Osteoblast (primary cell): ENCODE results near the gene OXLD1. TPM values are rescaled to one million over a fixed set of nuclear protein-coding genes. Genes with fewer than 3 reads are reported as not detected.

Source experiments
- DNase-seq: peaks from one replicate; pipeline ENCODE4 v3.0.0; 2011; ENCODE audit warnings: low spot score, mixed read lengths; ENCODE audit not compliant: insufficient read length; ENCODE audit errors: missing footprints
- H2AFZ ChIP-seq: 2 replicates; pipeline ENCODE4 v1.6.0; 2011; ENCODE audit warnings: mild to moderate bottlenecking, low read length
- H3K27ac ChIP-seq: 2 replicates; pipeline ENCODE4 v1.5.1; 2011; ENCODE audit warnings: mild to moderate bottlenecking, low read depth, low read length, moderate library complexity
- H3K27me3 ChIP-seq: 2 replicates; pipeline ENCODE4 v1.6.0; 2012; ENCODE audit warnings: mild to moderate bottlenecking, control low read depth, inconsistent platforms, low read length, moderate library complexity; ENCODE audit not compliant: insufficient read depth
- H3K36me3 ChIP-seq: 2 replicates; pipeline ENCODE4 v1.5.1; 2011; ENCODE audit warnings: mild to moderate bottlenecking, low read length, control low read depth, moderate library complexity; ENCODE audit not compliant: insufficient read depth
- H3K4me1 ChIP-seq: 2 replicates; pipeline ENCODE4 v1.5.1; 2011; ENCODE audit warnings: mild to moderate bottlenecking, low read length, control low read depth, moderate library complexity; ENCODE audit not compliant: insufficient read depth
- H3K4me2 ChIP-seq: 2 replicates; pipeline ENCODE4 v1.6.0; 2011; ENCODE audit warnings: mild to moderate bottlenecking, low read length; ENCODE audit not compliant: insufficient read depth
- H3K4me3 ChIP-seq: fragments of 200-600 bp; sonication (generic); 3 replicates; pipeline ENCODE4 v1.5.1; 2012; ENCODE audit warnings: mild to moderate bottlenecking, low read length, inconsistent platforms; ENCODE audit not compliant: insufficient read depth
- H3K79me2 ChIP-seq: 2 replicates; pipeline ENCODE4 v1.6.0; 2012; ENCODE audit warnings: mild to moderate bottlenecking, low read length, control low read depth, inconsistent platforms; ENCODE audit not compliant: insufficient read depth
- H3K9me3 ChIP-seq: 2 replicates; pipeline ENCODE4 v1.5.1; 2011; ENCODE audit warnings: low read depth, low read length, control low read depth
- H4K20me1 ChIP-seq: 2 replicates; pipeline ENCODE4 v1.6.0; 2012; ENCODE audit warnings: mild to moderate bottlenecking, low read length, control low read depth; ENCODE audit not compliant: insufficient read depth
- total RNA-seq: library from RNA; depleted of rRNA; stranded (reverse); fragments of >200 nt; gene quantifications from 2 replicates; pipeline ENCODE4 v1.2.3, GENCODE V29; 2012
- TF ChIP-seq, protein P1 (sequence below): IDR thresholded peaks from 2 replicates; pipeline ENCODE4 v1.5.1; 2011; ENCODE audit warnings: mild to moderate bottlenecking, low read depth, low read length, moderate library complexity; ENCODE audit errors: extremely low read depth

The OXLD1 gene
- total RNA-seq, 1 donor: 21.0 TPM

DNA sequence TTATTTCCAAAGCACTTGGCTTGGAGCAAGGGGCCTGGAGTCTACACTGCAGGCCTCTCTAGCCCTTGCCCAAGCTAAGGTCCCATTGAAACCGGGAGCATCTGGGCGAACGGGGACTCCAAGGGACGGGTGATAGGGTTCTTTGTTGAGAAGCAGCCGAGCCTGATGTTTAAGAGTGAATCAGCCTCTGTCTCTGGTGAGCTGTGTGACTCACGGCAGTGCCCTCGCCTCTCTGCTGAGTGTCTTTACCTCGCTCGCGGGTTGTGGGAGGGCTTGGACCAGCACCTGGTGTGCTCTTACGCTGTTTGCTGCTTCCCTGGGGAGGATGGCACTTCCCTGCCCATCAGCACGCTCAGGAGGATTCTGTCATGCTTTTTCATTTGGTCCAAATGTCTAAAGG lies 18.7 kb upstream of the OXLD1 start:
- H3K9me3 ChIP-seq: no peaks in the 10 kb centered on the region
- H3K4me3 ChIP-seq: peak overlapping the region; percentile 97
- peaks cover 51% of the 10 kb centered on the region for H3K36me3 ChIP-seq
- peak; percentile 99 for DNase-seq
- peaks cover 65% of the 10 kb centered on the region for H4K20me1 ChIP-seq
- TF ChIP-seq, protein P1, sequence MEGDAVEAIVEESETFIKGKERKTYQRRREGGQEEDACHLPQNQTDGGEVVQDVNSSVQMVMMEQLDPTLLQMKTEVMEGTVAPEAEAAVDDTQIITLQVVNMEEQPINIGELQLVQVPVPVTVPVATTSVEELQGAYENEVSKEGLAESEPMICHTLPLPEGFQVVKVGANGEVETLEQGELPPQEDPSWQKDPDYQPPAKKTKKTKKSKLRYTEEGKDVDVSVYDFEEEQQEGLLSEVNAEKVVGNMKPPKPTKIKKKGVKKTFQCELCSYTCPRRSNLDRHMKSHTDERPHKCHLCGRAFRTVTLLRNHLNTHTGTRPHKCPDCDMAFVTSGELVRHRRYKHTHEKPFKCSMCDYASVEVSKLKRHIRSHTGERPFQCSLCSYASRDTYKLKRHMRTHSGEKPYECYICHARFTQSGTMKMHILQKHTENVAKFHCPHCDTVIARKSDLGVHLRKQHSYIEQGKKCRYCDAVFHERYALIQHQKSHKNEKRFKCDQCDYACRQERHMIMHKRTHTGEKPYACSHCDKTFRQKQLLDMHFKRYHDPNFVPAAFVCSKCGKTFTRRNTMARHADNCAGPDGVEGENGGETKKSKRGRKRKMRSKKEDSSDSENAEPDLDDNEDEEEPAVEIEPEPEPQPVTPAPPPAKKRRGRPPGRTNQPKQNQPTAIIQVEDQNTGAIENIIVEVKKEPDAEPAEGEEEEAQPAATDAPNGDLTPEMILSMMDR: no peak
- H3K27me3 ChIP-seq: no peaks in the 10 kb centered on the region
- peak overlapping the region; percentile 91 for H3K4me2 ChIP-seq
- H3K79me2 ChIP-seq: peaks cover 93% of the 10 kb centered on the region
- H2AFZ ChIP-seq: no peak overlapping the region
- H3K4me1 ChIP-seq: peaks cover 23% of the 10 kb centered on the region
- peak overlapping the region; percentile 91 for H3K27ac ChIP-seq

DNA sequence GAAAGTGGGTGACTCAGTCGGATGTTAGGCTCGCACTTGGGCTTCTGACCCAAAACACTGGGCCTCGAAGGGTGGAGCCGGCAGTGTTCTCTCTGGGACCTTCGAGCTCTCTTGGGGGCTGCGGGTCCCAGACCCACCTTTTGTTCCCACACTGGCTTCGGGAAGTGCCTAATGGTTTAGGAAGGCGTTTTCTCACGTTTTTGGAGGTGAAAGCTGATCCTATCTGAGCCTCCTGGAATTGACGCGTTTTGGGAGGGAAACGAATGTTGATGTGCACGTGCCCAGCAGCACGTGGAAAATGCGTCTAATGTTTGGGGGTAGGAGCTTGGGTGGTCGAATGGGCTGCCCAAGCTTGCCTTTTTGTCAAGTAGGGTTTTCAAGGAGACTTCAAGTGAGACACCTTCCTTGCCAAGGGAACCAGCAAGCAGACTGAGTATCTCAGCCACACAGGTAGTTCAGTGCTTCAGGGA lies 18.1 kb upstream of the OXLD1 start:
- Histone ChIP-seq H3K27ac (peak overlapping the region; percentile 91), H3K9me3 (no peaks in the 10 kb centered on the region), H4K20me1 (peaks cover 59% of the 10 kb centered on the region), H3K4me1 (peaks cover 23% of the 10 kb centered on the region), H3K36me3 (peaks cover 45% of the 10 kb centered on the region), H3K4me3 (peak overlapping the region; percentile 97), H3K4me2 (peak overlapping the region; percentile 91), H3K27me3 (no peaks in the 10 kb centered on the region), H2AFZ (no peak overlapping the region), H3K79me2 (peaks cover 93% of the 10 kb centered on the region)
- TF ChIP-seq, protein P1: no peak
- peak; percentile 99 for DNase-seq

DNA sequence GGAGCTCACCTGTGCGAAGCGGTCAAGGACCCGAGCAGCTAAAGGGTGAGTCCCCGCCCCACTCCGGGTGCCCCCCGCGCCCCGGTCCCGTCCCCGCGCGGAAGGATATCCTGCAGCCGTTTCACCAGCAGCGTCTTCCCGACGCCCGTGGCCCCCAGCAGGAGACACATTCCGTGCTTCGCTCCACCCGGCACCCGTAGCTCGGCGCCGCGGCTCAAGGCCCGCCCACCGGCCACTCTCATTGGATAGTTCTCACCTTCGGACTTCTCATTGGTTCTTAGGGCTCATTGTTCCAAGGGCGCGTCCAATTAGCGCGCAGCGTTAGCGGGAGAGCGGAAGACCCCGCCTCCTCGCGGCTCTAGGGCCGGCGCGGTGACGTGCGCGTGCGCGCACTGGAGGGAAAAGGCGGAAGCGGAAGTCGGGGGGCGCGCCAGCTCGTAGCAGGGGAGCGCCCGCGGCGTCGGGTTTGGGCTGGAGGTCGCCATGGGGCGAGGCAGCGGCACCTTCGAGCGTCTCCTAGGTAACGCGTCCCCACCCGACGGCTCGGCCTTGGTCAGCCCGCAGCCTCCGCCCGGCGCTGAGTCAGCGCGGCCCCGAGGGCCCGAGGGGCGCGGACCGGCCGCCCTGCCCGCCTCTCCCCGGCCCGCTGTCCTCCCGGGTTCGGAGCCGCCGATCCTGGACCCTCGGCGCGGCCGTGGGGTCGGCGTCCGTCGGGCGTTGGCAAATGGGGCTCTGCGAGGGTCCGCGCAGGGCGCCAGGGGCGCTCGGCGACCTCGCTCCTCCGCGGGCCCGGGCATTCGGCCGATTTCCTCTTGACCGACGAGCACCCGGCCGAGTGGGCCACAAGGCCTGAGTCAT lies 17.4 kb upstream of the OXLD1 start, which contains the start of the genes ARL16 and HGS:
Gene ARL16, minus strand, starts transcription at position 214 of the 858 bp plus-strand sequence. Its CDS starts 44 bp downstream, at position 170.
Gene HGS, plus strand, starts transcription at position 428 of the 858 bp plus-strand sequence. Its CDS starts 56 bp downstream, at position 484.
- peaks cover 52% of the 10 kb centered on the region for H4K20me1 ChIP-seq
- peaks cover 86% of the 10 kb centered on the region for H3K79me2 ChIP-seq
- peak within 1 kb of the TSS; percentile 97 for H3K4me3 ChIP-seq
- TF ChIP-seq, protein P1: no peak
- peak within 1 kb of the TSS; percentile 97 for H3K4me2 ChIP-seq
- peaks cover 23% of the 10 kb centered on the region for H3K4me1 ChIP-seq
- peak within 1 kb of the TSS; percentile 78 for H2AFZ ChIP-seq
- DNase-seq: peak; percentile 100
- no peaks in the 10 kb centered on the region for H3K27me3 ChIP-seq
- peaks cover 40% of the 10 kb centered on the region for H3K36me3 ChIP-seq
- H3K27ac ChIP-seq: peak within 1 kb of the TSS; percentile 91
- no peaks in the 10 kb centered on the region for H3K9me3 ChIP-seq

DNA sequence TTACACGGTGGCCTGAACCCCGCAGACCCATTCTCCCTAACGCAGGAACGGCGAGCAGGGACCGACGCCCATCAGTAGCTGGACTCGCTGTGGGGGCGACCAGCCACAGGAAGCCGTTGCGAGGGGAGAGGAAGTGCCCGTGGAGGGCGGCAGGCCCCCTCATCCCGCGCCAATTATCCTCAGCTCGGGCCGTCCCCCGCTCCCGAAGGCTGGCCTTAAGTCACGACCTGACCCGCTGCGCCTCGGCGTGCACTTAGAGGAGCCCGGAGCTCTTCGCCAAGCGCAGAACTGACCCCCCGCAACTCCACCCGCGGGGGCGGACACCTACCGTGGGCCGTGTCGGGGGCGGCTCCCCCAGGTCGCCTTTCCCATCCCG lies 16.8 kb upstream of the OXLD1 start:
- H4K20me1 ChIP-seq: peaks cover 46% of the 10 kb centered on the region
- peak; percentile 92 for DNase-seq
- peaks cover 34% of the 10 kb centered on the region for H3K36me3 ChIP-seq

More for the DNA sequence above, 16.8 kb upstream of the OXLD1 start:
- Histone ChIP-seq H3K27ac (peak overlapping the region; percentile 85), H3K79me2 (peaks cover 80% of the 10 kb centered on the region), H2AFZ (peak overlapping the region; percentile 78), H3K4me2 (peak overlapping the region; percentile 97), H3K4me3 (peak overlapping the region; percentile 97), H3K4me1 (peaks cover 23% of the 10 kb centered on the region), H3K27me3 (no peaks in the 10 kb centered on the region), H3K9me3 (no peaks in the 10 kb centered on the region)
- TF ChIP-seq, protein P1: no peak
